DOHH2 (cell line): ENCODE results near the gene MAN1C1.

Experiments used
- EZH2phosphoT487 ChIP-seq: fragments of 200-600 bp; sonication (generic); IDR thresholded peaks from 2 replicates; pipeline ENCODE4 v1.6.1; 2017; ENCODE audit warnings: borderline replicate concordance, mild to moderate bottlenecking, antibody characterized with exemption, low read length, moderate library complexity, mixed read lengths
- TF ChIP-seq, protein P1 (sequence below): fragments of 200-600 bp; sonication (generic); IDR thresholded peaks from one replicate; pipeline ENCODE4 v1.5.1; 2014; ENCODE audit warnings: antibody characterized with exemption, mild to moderate bottlenecking, low read depth, low read length; ENCODE audit not compliant: poor library complexity, severe bottlenecking

DNA sequence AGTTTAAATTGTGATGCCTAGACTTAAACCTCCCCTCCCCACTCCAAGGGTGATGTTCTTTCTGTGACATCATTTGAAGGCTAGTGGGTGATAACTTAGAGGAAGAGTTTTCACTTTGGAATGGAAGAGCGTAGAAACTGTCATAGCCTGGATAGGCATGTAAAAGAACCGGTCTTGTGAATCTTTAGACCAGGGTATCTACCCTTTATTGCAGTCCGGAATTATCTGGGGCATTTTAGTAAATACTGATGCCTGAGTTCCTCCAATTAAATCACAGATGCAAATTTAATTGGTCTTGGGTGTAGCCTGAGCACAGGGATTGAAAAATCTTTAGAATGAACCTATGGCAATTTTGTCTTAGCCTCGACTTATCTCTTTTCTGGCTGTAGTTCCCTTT, 24.7 kb downstream of the MAN1C1 start:
- TF ChIP-seq, protein P1, sequence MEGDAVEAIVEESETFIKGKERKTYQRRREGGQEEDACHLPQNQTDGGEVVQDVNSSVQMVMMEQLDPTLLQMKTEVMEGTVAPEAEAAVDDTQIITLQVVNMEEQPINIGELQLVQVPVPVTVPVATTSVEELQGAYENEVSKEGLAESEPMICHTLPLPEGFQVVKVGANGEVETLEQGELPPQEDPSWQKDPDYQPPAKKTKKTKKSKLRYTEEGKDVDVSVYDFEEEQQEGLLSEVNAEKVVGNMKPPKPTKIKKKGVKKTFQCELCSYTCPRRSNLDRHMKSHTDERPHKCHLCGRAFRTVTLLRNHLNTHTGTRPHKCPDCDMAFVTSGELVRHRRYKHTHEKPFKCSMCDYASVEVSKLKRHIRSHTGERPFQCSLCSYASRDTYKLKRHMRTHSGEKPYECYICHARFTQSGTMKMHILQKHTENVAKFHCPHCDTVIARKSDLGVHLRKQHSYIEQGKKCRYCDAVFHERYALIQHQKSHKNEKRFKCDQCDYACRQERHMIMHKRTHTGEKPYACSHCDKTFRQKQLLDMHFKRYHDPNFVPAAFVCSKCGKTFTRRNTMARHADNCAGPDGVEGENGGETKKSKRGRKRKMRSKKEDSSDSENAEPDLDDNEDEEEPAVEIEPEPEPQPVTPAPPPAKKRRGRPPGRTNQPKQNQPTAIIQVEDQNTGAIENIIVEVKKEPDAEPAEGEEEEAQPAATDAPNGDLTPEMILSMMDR: no peak
- no peak for TF ChIP-seq EZH2phosphoT487
